Kidney (tissue), 14 donors: Measurements from ENCODE around the gene CKS1B. TPM values are rescaled to one million over a fixed set of nuclear protein-coding genes. Genes with fewer than 3 reads are reported as not detected.

ENCODE experiments used
- DNase-seq, 5 donors: peaks; one replicate each; pipeline ENCODE4 v3.0.0-alpha.2; 2013 to 2020
- FAIRE-seq: peaks from 2 replicates; lab custom pipeline; 2012; peaks lifted over from hg19 to GRCh38; lab: Jason Lieb, UNC
- H3K27ac ChIP-seq, 2 donors: one replicate each; pipeline ENCODE4 v1.7.0; 2013; ENCODE audit warnings: low read depth in 2 of 2, low read length in 2 of 2, inconsistent platforms in 1 of 2
- H3K27me3 ChIP-seq: one replicate; pipeline ENCODE4 v1.7.1; 2013; ENCODE audit warnings: low read length, inconsistent platforms; ENCODE audit not compliant: control insufficient read depth, insufficient read depth
- H3K36me3 ChIP-seq, 3 donors: one replicate each; pipeline versions ENCODE4 v1.7.0 to v1.7.1; 2013; ENCODE audit warnings: low read length in 3 of 3, control low read depth in 1 of 3, inconsistent platforms in 1 of 3; ENCODE audit not compliant: insufficient read depth in 3 of 3, control insufficient read depth in 2 of 3
- H3K4me1 ChIP-seq, 3 donors: one replicate each; pipeline versions ENCODE4 v1.7.0 to v1.7.1; 2013; ENCODE audit warnings: low read length in 3 of 3, inconsistent platforms in 1 of 3, low read depth in 1 of 3; ENCODE audit not compliant: control insufficient read depth in 2 of 3, insufficient read depth in 2 of 3
- H3K4me3 ChIP-seq, 3 donors: one replicate each; pipeline versions ENCODE4 v1.7.0 to v1.8.1; 2013; ENCODE audit warnings: low read length in 3 of 3, control low read depth in 1 of 3, inconsistent platforms in 1 of 3
- H3K9ac ChIP-seq, 3 donors: one replicate each; pipeline versions ENCODE4 v1.7.0 to v1.7.1; 2013; ENCODE audit warnings: low read length in 3 of 3, control low read depth in 1 of 3, inconsistent platforms in 1 of 3
- H3K9me3 ChIP-seq, 3 donors: one replicate each; pipeline versions ENCODE4 v1.7.0 to v1.7.1; 2013; ENCODE audit warnings: low read length in 3 of 3, control low read depth in 1 of 3, inconsistent platforms in 1 of 3; ENCODE audit not compliant: control insufficient read depth in 2 of 3, insufficient read depth in 1 of 3
- intact Hi-C: fragments of 100-400 bp; cut with DNase I; formaldehyde crosslinking; loops from one replicate; pipeline ENCODE4 v1.11.1; 2022
- polyA plus RNA-seq: library from polyadenylated mRNA; stranded (reverse); fragments of 350-450 nt; fragmentation: Illumina TruSeq; extraction: RNeasy Lipid Tissue Mini Kit (QIAGEN cat#74804); gene quantifications from one replicate; pipeline ENCODE4 v1.2.3, GENCODE V29; 2014; ENCODE audit warnings: low read depth, low replicate concordance; ENCODE audit not compliant: insufficient read depth
- total RNA-seq: library from RNA; stranded (reverse); fragmentation: NEBNext Ultra II Directional; extraction: Animal tissue kit (Norgen Biotek cat#: 25700); gene quantifications from one replicate; pipeline ENCODE4 v1.2.1, GENCODE V29; 2021
- TF ChIP-seq, protein P1 (sequence below): IDR thresholded peaks from 3 replicates; pipeline ENCODE4 v1.5.1; 2012; ENCODE audit warnings: mild to moderate bottlenecking, moderate library complexity, borderline replicate concordance; ENCODE audit not compliant: insufficient read depth; ENCODE audit errors: extremely low read depth
- donor health status: control.
- donor health status: control.
- donor health status: control.
- donor health status: control.
- donor health status: control.
- donor health status: DM: yes; HTN: yes; CAD: no.
- donor health status: Normal renal cell carcinoma (clear cell type).

Gene CKS1B
- total and polyA plus RNA-seq, 2 donors from 2014 or later = 23.1 to 43.1 TPM

DNA sequence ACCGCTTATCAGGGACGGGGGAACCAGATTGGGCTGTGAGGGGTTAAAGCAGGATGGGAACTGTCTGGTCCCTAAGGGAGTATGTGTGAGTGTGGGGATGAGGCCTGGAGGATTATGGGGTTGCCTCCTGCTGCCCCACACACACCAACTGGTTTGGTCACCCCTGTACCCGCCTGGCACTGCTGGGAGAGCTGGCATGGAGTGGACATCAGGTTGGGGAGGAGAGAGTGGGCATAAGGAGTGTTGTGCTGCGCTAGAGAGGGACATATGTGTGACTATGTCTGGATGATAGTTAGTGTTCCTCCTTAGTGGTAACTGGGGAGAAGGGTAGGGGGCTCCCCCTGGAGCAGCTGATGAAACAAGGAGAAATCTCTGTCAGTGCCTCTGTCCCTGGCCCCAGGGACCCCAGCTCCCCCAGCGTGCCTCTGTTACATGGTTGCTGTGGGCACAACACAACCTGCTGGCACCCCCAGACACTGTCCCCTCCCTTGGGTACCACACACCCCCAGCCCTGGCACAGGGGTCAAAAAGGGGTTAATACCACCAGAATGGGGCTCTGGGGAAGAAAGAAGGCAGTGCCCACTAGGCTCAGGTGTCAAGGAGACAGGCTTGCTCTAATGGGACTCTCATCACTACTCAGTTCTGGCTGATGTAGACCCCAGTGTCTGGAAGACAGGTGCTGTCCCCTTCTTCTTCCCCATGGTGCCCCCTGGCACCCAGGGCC is 30.0 kb downstream of the CKS1B start:
- H3K9ac ChIP-seq = peak overlapping the region in 2 of 3 donors; percentile 84 to 99
- TF ChIP-seq, protein P1, sequence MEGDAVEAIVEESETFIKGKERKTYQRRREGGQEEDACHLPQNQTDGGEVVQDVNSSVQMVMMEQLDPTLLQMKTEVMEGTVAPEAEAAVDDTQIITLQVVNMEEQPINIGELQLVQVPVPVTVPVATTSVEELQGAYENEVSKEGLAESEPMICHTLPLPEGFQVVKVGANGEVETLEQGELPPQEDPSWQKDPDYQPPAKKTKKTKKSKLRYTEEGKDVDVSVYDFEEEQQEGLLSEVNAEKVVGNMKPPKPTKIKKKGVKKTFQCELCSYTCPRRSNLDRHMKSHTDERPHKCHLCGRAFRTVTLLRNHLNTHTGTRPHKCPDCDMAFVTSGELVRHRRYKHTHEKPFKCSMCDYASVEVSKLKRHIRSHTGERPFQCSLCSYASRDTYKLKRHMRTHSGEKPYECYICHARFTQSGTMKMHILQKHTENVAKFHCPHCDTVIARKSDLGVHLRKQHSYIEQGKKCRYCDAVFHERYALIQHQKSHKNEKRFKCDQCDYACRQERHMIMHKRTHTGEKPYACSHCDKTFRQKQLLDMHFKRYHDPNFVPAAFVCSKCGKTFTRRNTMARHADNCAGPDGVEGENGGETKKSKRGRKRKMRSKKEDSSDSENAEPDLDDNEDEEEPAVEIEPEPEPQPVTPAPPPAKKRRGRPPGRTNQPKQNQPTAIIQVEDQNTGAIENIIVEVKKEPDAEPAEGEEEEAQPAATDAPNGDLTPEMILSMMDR = no peak
- FAIRE-seq = no peak

DNA sequence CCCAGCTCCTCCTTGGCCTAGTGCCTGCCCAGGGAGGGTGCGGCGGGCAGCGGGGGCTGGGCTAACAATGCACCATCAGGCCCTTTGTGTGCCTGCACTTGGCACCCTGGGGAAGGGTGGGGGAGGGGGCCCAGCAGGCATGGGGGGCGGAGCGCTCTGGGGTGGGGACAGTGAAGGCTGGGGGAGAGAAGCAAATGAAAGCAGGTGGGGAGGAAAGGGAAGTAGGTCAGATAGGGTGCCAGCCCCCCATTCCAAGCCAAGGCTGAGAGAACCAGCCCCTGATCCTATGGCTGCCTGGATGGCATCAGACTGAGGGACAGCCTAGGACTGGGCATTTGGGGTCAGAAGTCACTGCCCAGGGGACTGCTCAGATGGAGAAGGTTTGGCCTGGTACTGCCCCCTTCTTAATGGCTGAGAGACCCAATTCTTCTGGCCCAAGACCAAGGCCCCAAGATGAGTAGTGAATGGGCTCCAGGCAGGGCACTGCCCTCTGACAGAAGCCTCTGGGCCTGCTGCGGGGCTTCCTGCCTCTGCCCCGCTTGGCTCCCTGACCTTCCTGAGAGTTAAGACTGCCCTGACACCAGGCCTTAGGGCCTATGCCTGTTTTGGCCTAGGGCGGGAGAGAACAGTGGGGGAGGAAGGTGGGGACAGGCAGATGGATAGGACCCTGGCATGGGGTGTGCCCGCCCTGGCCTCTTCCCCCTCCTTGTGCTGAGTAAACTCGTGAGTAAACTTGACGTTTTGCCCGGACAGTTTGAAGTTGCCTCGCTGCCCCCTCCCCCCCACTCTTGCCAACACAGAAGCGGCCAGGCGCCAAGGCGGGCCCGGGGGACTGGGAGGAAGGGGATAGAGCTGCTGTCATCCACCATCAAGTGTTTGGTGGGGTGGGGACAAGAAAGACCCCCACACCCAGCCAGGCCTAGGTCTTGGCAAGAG is 30.9 kb downstream of the CKS1B start:
- Histone ChIP-seq H3K4me3 (peak overlapping the region in 2 of 3 donors; percentile 80 to 99), H3K36me3 (no peaks in the 10 kb centered on the region), H3K27ac (peak overlapping the region; percentile 18 to 96), H3K27me3 (no peaks in the 10 kb centered on the region), H3K9me3 (no peaks in the 10 kb centered on the region), H3K4me1 (peaks cover 2 to 38% (median 31%) of the 10 kb centered on the region in 3 donors), H3K9ac (peak overlapping the region in 2 of 3 donors; percentile 16 to 57)
- TF ChIP-seq, protein P1 = no peak
- intact Hi-C loops = no loop called here
- DNase-seq (peak in 1 of 5 donors; percentile 68), FAIRE-seq (no peak)

More for the DNA sequence above, 30.0 kb downstream of the CKS1B start:
- no peaks in the 10 kb centered on the region for H3K36me3 ChIP-seq
- intact Hi-C loops = no loop called here
- no peak for DNase-seq
- peak overlapping the region; percentile 96 to 97 for H3K27ac ChIP-seq
- H3K4me3 ChIP-seq = peak overlapping the region; percentile 42 to 99 (median 80)
- peaks cover 2 to 44% (median 35%) of the 10 kb centered on the region in 3 donors for H3K4me1 ChIP-seq
- H3K9me3 ChIP-seq = no peaks in the 10 kb centered on the region
- no peaks in the 10 kb centered on the region for H3K27me3 ChIP-seq

DNA sequence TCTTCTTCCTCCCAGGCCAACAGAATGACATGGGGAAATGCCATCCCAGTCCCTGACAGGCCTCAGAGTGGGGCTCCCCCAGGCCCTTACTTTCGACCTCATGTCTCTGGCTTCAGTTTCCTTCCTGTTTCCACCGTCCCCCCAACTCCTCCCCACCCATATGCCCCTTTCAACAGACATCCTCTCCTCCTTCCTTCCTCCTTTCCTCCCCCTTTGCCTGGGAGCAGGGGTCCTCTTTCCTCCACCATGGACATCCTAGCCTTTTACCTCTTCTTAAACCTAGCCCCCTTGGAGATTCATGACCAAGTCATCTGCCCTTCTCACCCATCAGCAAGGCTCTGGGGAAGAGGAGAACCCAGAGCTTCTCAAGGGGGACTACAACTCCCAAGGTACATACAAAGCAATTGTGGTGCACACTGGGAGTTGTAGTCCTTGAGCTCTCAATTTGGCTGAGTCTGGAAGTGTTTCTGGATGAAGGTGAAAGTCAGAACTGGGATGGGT is 32.2 kb downstream of the CKS1B start:
- Histone ChIP-seq H3K9me3 (no peaks in the 10 kb centered on the region), H3K4me3 (peak overlapping the region in 1 of 3 donors; percentile 13), H3K36me3 (no peaks in the 10 kb centered on the region), H3K9ac (peak overlapping the region in 1 of 3 donors; percentile 40), H3K27me3 (no peaks in the 10 kb centered on the region), H3K27ac (peak overlapping the region; percentile 33 to 43), H3K4me1 (peaks cover 2 to 42% (median 31%) of the 10 kb centered on the region in 3 donors)
- TF ChIP-seq, protein P1 = no peak
- intact Hi-C loops = no loop called here
- FAIRE-seq (no peak), DNase-seq (peak in 2 of 5 donors; percentile 32 to 69)
